A673 (cell line): ENCODE results near the gene DKKL1.

ENCODE experiments used
- CTCF ChIP-seq: fragments of 300-800, 200-600 bp; sonication (generic); conservative IDR thresholded peaks from 2 replicates; pipeline ENCODE4 v1.5.1; 2017; ENCODE audit warnings: low read depth, mild to moderate bottlenecking, antibody characterized with exemption, low read length, moderate library complexity, mixed read lengths
- EZH2 ChIP-seq: fragments of 200-600 bp; sonication (generic); IDR thresholded peaks from 2 replicates; pipeline ENCODE4 v1.6.1; 2017; ENCODE audit warnings: borderline replicate concordance, low read depth, mild to moderate bottlenecking, mixed read lengths, antibody characterized with exemption, low read length; ENCODE audit not compliant: poor library complexity, severe bottlenecking

GRCh38 chr19:49422407-49423070 is 58.9 kb downstream of the DKKL1 start:
- TF ChIP-seq CTCF (peak; percentile 59), EZH2 (no peak)
